H1 (cell line): Measurements from ENCODE around the gene PLXNA4. TPM values are rescaled to one million over a fixed set of nuclear protein-coding genes. Genes with fewer than 3 reads are reported as not detected.

Source experiments
- CTCF ChIA-PET: fragments of 300-600 bp; sonication (Branson Sonifier 250); formaldehyde crosslinking; loops from one replicate; lab custom pipeline; 2021; ENCODE audit not compliant: partially characterized antibody; lab: Charles Lee
- POLR2A ChIA-PET: fragments of 300-600 bp; sonication (Branson Sonifier 250); formaldehyde crosslinking; loops from one replicate; lab custom pipeline; 2021; ENCODE audit warnings: inconsistent platforms; ENCODE audit not compliant: partially characterized antibody; lab: Charles Lee
- DNase-seq, 2 experiments: peaks; one replicate each; pipeline versions ENCODE4 v3.0.0 to v3.0.0-alpha.2; 2010 to 2022; ENCODE audit warnings: low spot score in 2 of 2, low read depth in 1 of 2, mixed read lengths in 1 of 2
- FAIRE-seq: peaks from 2 replicates; lab custom pipeline; 2011; peaks lifted over from hg19 to GRCh38; lab: Jason Lieb, UNC
- H2AFZ ChIP-seq: 2 replicates; pipeline ENCODE4 v1.8.1; 2012; ENCODE audit warnings: low read length, inconsistent platforms
- H2AK5ac ChIP-seq: 2 replicates; pipeline ENCODE4 v1.6.1; 2013; ENCODE audit warnings: low read depth, low read length
- H2BK120ac ChIP-seq: replicated peaks from 2 replicates; pipeline ENCODE3; 2013; ENCODE audit warnings: low read depth, low read length, inconsistent platforms
- H2BK12ac ChIP-seq: 2 replicates; pipeline ENCODE4 v1.6.1; 2013; ENCODE audit warnings: low read depth, low read length
- H2BK15ac ChIP-seq: 2 replicates; pipeline ENCODE4 v1.6.1; 2013; ENCODE audit warnings: low read length
- H2BK20ac ChIP-seq: 2 replicates; pipeline ENCODE4 v1.6.1; 2013; ENCODE audit warnings: low read length
- H2BK5ac ChIP-seq: 2 replicates; pipeline ENCODE4 v1.6.1; 2013; ENCODE audit warnings: low read depth, low read length
- H3K14ac ChIP-seq: 2 replicates; pipeline ENCODE4 v1.6.1; 2013; ENCODE audit warnings: inconsistent platforms; ENCODE audit not compliant: insufficient read length
- H3K18ac ChIP-seq: 2 replicates; pipeline ENCODE4 v1.6.1; 2013; ENCODE audit warnings: low read length; ENCODE audit errors: extremely low read depth
- H3K23ac ChIP-seq: 2 replicates; pipeline ENCODE4 v1.6.1; 2013; ENCODE audit warnings: inconsistent platforms; ENCODE audit not compliant: insufficient read length
- H3K23me2 ChIP-seq: 2 replicates; pipeline ENCODE4 v1.6.1; 2013; ENCODE audit warnings: low read depth, low read length
- H3K27ac ChIP-seq: 2 replicates; pipeline ENCODE4 v1.6.1; 2011; ENCODE audit warnings: low read depth, low read length, inconsistent platforms
- H3K27me3 ChIP-seq, 4 experiments: replicated peaks in 1 of 4; 1 replicate in 1 of 4; 2 replicates in 3 of 4; pipeline versions ENCODE4 v1.6.1 to v1.8.1; 2011 to 2013; ENCODE audit warnings: low read length in 3 of 4, mild to moderate bottlenecking in 3 of 4, inconsistent platforms in 2 of 4, mixed read lengths in 2 of 4, moderate library complexity in 1 of 4; ENCODE audit not compliant: control insufficient read depth in 3 of 4, insufficient read depth in 3 of 4; ENCODE audit errors: extremely low read depth in 1 of 4
- H3K36me3 ChIP-seq, 4 experiments: 2 replicates each; pipeline versions ENCODE4 v1.6.1 to v1.8.1; 2011 to 2013; ENCODE audit warnings: mild to moderate bottlenecking in 4 of 4, low read length in 3 of 4, moderate library complexity in 2 of 4, control low read depth in 1 of 4, inconsistent platforms in 1 of 4; ENCODE audit not compliant: insufficient read depth in 4 of 4, control insufficient read depth in 2 of 4
- H3K4ac ChIP-seq: replicated peaks from 2 replicates; pipeline ENCODE3; 2013; ENCODE audit warnings: low read length, low read depth, mixed read lengths, inconsistent platforms; ENCODE audit not compliant: insufficient read length
- H3K4me1 ChIP-seq, 4 experiments: replicated peaks in 1 of 4; 1 replicate in 1 of 4; 2 replicates in 3 of 4; pipeline versions ENCODE4 v1.6.1 to v1.8.1; 2011 to 2013; ENCODE audit warnings: low read length in 3 of 4, inconsistent platforms in 2 of 4, mixed read lengths in 1 of 4; ENCODE audit not compliant: insufficient read depth in 4 of 4, control insufficient read depth in 3 of 4
- H3K4me2 ChIP-seq, 2 experiments: 2 replicates each; pipeline versions ENCODE4 v1.6.1 to v1.8.1; 2011 to 2013; ENCODE audit warnings: low read depth in 2 of 2, low read length in 2 of 2, control low read depth in 1 of 2, inconsistent platforms in 1 of 2, mild to moderate bottlenecking in 1 of 2; ENCODE audit not compliant: insufficient read depth in 1 of 2
- H3K4me3 ChIP-seq, 4 experiments: fragments of 200-600, 300-600 bp in 1 of 4; sonication (generic), shearing (Covaris generic), sonication (Bioruptor Twin) in 1 of 4; 2 replicates each; pipeline versions ENCODE4 v1.5.1 to v1.8.1; 2011 to 2016; ENCODE audit warnings: low read length in 4 of 4, low read depth in 3 of 4, control low read depth in 2 of 4, inconsistent platforms in 2 of 4, mild to moderate bottlenecking in 2 of 4, mixed read lengths in 1 of 4, moderate library complexity in 1 of 4; ENCODE audit not compliant: insufficient read depth in 2 of 4; ENCODE audit errors: extremely low read depth in 1 of 4
- H3K56ac ChIP-seq: replicated peaks from 2 replicates; pipeline ENCODE3; 2013; ENCODE audit warnings: low read depth, mild to moderate bottlenecking, mixed read lengths, low read length, inconsistent platforms; ENCODE audit not compliant: insufficient read length
- H3K79me1 ChIP-seq: 2 replicates; pipeline ENCODE4 v1.6.1; 2013; ENCODE audit warnings: low read depth, low read length, control low read depth
- H3K79me2 ChIP-seq, 2 experiments: 2 replicates each; pipeline versions ENCODE4 v1.6.1 to v1.8.1; 2012 to 2013; ENCODE audit warnings: low read length in 2 of 2, mild to moderate bottlenecking in 2 of 2, inconsistent platforms in 1 of 2; ENCODE audit not compliant: insufficient read depth in 2 of 2, control insufficient read depth in 1 of 2
- H3K9ac ChIP-seq, 4 experiments: replicated peaks in 1 of 4; 1 replicate in 1 of 4; 2 replicates in 3 of 4; pipeline versions ENCODE4 v1.6.1 to v1.8.1; 2011 to 2013; ENCODE audit warnings: low read depth in 3 of 4, low read length in 3 of 4, control low read depth in 2 of 4, mild to moderate bottlenecking in 2 of 4, moderate library complexity in 2 of 4, inconsistent platforms in 1 of 4; ENCODE audit errors: extremely low read depth in 1 of 4
- H3K9me3 ChIP-seq, 2 experiments: 2 replicates each; pipeline versions ENCODE4 v1.6.1 to v1.8.1; 2012 to 2013; ENCODE audit warnings: mild to moderate bottlenecking in 2 of 2, moderate library complexity in 2 of 2, control low read depth in 1 of 2, inconsistent platforms in 1 of 2, low read depth in 1 of 2, low read length in 1 of 2, mixed read lengths in 1 of 2; ENCODE audit not compliant: insufficient read depth in 2 of 2
- H4K20me1 ChIP-seq, 2 experiments: replicated peaks in 1 of 2; 2 replicates each; pipeline versions ENCODE3 to v1.8.1; 2011 to 2013; ENCODE audit warnings: inconsistent platforms in 2 of 2, low read length in 2 of 2, mild to moderate bottlenecking in 1 of 2; ENCODE audit not compliant: insufficient read depth in 2 of 2, control insufficient read depth in 1 of 2
- H4K5ac ChIP-seq: 2 replicates; pipeline ENCODE4 v1.6.1; 2013; ENCODE audit warnings: low read length, low read depth, mixed read lengths, inconsistent platforms; ENCODE audit not compliant: insufficient read length
- H4K8ac ChIP-seq: 2 replicates; pipeline ENCODE4 v1.8.0; 2013; ENCODE audit warnings: mild to moderate bottlenecking, moderate library complexity, low read length, inconsistent platforms; ENCODE audit not compliant: insufficient read depth; ENCODE audit errors: extremely low read depth
- H4K91ac ChIP-seq: replicated peaks from 2 replicates; pipeline ENCODE3; 2013; ENCODE audit warnings: low read length, mixed read lengths, inconsistent platforms; ENCODE audit not compliant: insufficient read length
- BCL11A ChIP-seq, 2 experiments: IDR thresholded peaks; one replicate each; pipeline ENCODE4 v1.6.1; 2011; ENCODE audit warnings: low read depth in 2 of 2, low read length in 2 of 2, mild to moderate bottlenecking in 2 of 2
- SRF ChIP-seq: IDR thresholded peaks from 2 replicates; pipeline ENCODE4 v1.6.1; 2011; ENCODE audit warnings: mild to moderate bottlenecking, low read depth, low read length, moderate library complexity
- WGBS, 2 experiments: shearing (Covaris generic) in 1 of 2; methylation state at CpG; one replicate each; pipeline versions ENCODE4 v1.1.6 to v1.1.7; 2013 to 2015; ENCODE audit warnings: low lambda C conversion rate in 2 of 2, mixed read lengths in 2 of 2, inconsistent platforms in 1 of 2, low coverage in 1 of 2, missing lambda C conversion rate in 1 of 2; ENCODE audit not compliant: insufficient replicate concordance in 2 of 2, insufficient coverage in 1 of 2, insufficient read length in 1 of 2; ENCODE audit errors: extremely low coverage in 1 of 2, missing lambda C conversion rate in 1 of 2; 5-methylcytosine and 5-hydroxymethylcytosine counted together
- polyA plus RNA-seq, 7 experiments: library from polyadenylated mRNA; depleted of rRNA in 3 of 7; stranded (reverse) in 5 of 7; unstranded in 2 of 7; fragments of >200 nt in 5 of 7; fragments of 200-250 nt in 2 of 7; gene quantifications; 1 replicate in 5 of 7; 2 replicates in 1 of 7; 4 replicates in 1 of 7; pipeline versions ENCODE4 v1.2.1 to v1.2.3, GENCODE V29; 2011 to 2013; ENCODE audit warnings: missing spikeins in 2 of 7, mixed read lengths in 2 of 7
- total RNA-seq: library from RNA; stranded (reverse); fragmentation: NEBNext Ultra II Directional; extraction: Animal tissue kit (Norgen Biotek cat#: 25700); gene quantifications from 2 replicates; pipeline ENCODE4 v1.2.1, GENCODE V29; 2021

Gene PLXNA4
- total and polyA plus RNA-seq, 2 of the 8 experiments (the other 6 are each of a cell fraction or from before 2014, with no cell fraction given): 0.76 to 0.79 TPM

GRCh38 chr7:132402096-132402495, 174.2 kb downstream of the PLXNA4 start:
- DNase-seq (no peak), FAIRE-seq (no peak)
- Histone ChIP-seq H3K9me3 (no peaks in the 10 kb centered on the region), H2BK15ac (no peak overlapping the region), H4K91ac (no peak overlapping the region), H2BK120ac (no peak overlapping the region), H3K4ac (no peak overlapping the region), H2AK5ac (no peak overlapping the region), H3K36me3 (no peaks in the 10 kb centered on the region), H4K8ac (no peak overlapping the region), H3K9ac (no peak overlapping the region), H3K79me2 (no peaks in the 10 kb centered on the region), H2BK20ac (no peak overlapping the region; the same call in 1 of the 2 replicates), H2BK5ac (no peak overlapping the region), H3K18ac (no peak overlapping the region), H3K4me1 (peaks cover 5 to 15% (median 8%) of the 10 kb centered on the region in 4 experiments; a peak in 6 of 7 replicates), H2AFZ (no peak overlapping the region), H3K27ac (no peak overlapping the region), H3K56ac (no peak overlapping the region), H3K4me2 (no peak overlapping the region), H3K23me2 (no peaks in the 10 kb centered on the region), H3K23ac (no peak overlapping the region), H4K20me1 (no peaks in the 10 kb centered on the region), H2BK12ac (no peak overlapping the region), H3K79me1 (no peaks in the 10 kb centered on the region), H3K27me3 (no peaks in the 10 kb centered on the region), H3K4me3 (no peak overlapping the region), H3K14ac (no peak overlapping the region), H4K5ac (no peak overlapping the region)
- 92% methylated on average over 5 of the region's 5 CpGs; no CpG with 5 or more reads in 1 of the 2 experiments for WGBS, 2 experiments
- ChIA-PET CTCF (interaction anchor here (0.6 to 1.8 kb wide), 8 partner anchors 44 to 175 kb away, joined by 3 to 5 read pairs (median 4); no protein-coding TSS in a partner anchor), POLR2A (no interaction called here)
- TF ChIP-seq SRF: no peak
- TF ChIP-seq BCL11A (IDR thresholded peaks at IDR 0.05; ENCODE audit: low read depth in 2 of 2, low read length in 2 of 2): no peak
